ENCODE data around the gene PPP1CB.

PPP1CB gene

GRCh38 chr2:28766070-28766469 lies 14.4 kb downstream of the PPP1CB start (continued):
- TF ChIP-seq RARB (CRISPR knock-in tag; IDR thresholded peaks at IDR 0.05), result no peak

GRCh38 chr2:28767337-28767736 lies 15.7 kb downstream of the PPP1CB start:
- TF ChIP-seq, protein P1, sequence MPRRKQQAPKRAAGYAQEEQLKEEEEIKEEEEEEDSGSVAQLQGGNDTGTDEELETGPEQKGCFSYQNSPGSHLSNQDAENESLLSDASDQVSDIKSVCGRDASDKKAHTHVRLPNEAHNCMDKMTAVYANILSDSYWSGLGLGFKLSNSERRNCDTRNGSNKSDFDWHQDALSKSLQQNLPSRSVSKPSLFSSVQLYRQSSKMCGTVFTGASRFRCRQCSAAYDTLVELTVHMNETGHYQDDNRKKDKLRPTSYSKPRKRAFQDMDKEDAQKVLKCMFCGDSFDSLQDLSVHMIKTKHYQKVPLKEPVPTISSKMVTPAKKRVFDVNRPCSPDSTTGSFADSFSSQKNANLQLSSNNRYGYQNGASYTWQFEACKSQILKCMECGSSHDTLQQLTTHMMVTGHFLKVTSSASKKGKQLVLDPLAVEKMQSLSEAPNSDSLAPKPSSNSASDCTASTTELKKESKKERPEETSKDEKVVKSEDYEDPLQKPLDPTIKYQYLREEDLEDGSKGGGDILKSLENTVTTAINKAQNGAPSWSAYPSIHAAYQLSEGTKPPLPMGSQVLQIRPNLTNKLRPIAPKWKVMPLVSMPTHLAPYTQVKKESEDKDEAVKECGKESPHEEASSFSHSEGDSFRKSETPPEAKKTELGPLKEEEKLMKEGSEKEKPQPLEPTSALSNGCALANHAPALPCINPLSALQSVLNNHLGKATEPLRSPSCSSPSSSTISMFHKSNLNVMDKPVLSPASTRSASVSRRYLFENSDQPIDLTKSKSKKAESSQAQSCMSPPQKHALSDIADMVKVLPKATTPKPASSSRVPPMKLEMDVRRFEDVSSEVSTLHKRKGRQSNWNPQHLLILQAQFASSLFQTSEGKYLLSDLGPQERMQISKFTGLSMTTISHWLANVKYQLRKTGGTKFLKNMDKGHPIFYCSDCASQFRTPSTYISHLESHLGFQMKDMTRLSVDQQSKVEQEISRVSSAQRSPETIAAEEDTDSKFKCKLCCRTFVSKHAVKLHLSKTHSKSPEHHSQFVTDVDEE (CRISPR knock-in tag; IDR thresholded peaks at IDR 0.05), result no peak
- TF ChIP-seq, protein P2, sequence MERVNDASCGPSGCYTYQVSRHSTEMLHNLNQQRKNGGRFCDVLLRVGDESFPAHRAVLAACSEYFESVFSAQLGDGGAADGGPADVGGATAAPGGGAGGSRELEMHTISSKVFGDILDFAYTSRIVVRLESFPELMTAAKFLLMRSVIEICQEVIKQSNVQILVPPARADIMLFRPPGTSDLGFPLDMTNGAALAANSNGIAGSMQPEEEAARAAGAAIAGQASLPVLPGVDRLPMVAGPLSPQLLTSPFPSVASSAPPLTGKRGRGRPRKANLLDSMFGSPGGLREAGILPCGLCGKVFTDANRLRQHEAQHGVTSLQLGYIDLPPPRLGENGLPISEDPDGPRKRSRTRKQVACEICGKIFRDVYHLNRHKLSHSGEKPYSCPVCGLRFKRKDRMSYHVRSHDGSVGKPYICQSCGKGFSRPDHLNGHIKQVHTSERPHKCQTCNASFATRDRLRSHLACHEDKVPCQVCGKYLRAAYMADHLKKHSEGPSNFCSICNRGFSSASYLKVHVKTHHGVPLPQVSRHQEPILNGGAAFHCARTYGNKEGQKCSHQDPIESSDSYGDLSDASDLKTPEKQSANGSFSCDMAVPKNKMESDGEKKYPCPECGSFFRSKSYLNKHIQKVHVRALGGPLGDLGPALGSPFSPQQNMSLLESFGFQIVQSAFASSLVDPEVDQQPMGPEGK (CRISPR knock-in tag; IDR thresholded peaks at IDR 0.05; ENCODE audit: borderline replicate concordance), result no peak
- TF ChIP-seq SNAI2 (CRISPR knock-in tag; IDR thresholded peaks at IDR 0.05), result no peak
- no peak for ATAC-seq

- TF ChIP-seq, protein P3, sequence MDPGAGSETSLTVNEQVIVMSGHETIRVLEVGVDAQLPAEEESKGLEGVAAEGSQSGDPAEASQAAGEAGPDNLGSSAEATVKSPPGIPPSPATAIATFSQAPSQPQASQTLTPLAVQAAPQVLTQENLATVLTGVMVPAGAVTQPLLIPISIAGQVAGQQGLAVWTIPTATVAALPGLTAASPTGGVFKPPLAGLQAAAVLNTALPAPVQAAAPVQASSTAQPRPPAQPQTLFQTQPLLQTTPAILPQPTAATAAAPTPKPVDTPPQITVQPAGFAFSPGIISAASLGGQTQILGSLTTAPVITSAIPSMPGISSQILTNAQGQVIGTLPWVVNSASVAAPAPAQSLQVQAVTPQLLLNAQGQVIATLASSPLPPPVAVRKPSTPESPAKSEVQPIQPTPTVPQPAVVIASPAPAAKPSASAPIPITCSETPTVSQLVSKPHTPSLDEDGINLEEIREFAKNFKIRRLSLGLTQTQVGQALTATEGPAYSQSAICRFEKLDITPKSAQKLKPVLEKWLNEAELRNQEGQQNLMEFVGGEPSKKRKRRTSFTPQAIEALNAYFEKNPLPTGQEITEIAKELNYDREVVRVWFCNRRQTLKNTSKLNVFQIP (CRISPR knock-in tag; IDR thresholded peaks at IDR 0.05; ENCODE audit: borderline replicate concordance, low read depth), result no peak
- TF ChIP-seq CREB5 (CRISPR knock-in tag; IDR thresholded peaks at IDR 0.05; ENCODE audit: low read depth) (no peak), ESRRG (CRISPR knock-in tag; IDR thresholded peaks at IDR 0.05) (no peak), RARB (CRISPR knock-in tag; IDR thresholded peaks at IDR 0.05) (no peak), ZNF565 (CRISPR knock-in tag; conservative IDR thresholded peaks at IDR 0.05; ENCODE audit: low read depth) (no peak), ISL1 (CRISPR knock-in tag; IDR thresholded peaks at IDR 0.05) (no peak), BACH2 (CRISPR knock-in tag; IDR thresholded peaks at IDR 0.05; ENCODE audit: borderline replicate concordance) (no peak), ZFP3 (CRISPR knock-in tag; IDR thresholded peaks at IDR 0.05) (no peak), PPARA (CRISPR knock-in tag; IDR thresholded peaks at IDR 0.05; ENCODE audit: borderline replicate concordance) (no peak), CSDC2 (CRISPR knock-in tag; IDR thresholded peaks at IDR 0.05) (no peak), GLIS3 (CRISPR knock-in tag; IDR thresholded peaks at IDR 0.05) (no peak), CSRNP3 (CRISPR knock-in tag; IDR thresholded peaks at IDR 0.05) (no peak)
- TF ChIP-seq, protein P1 (CRISPR knock-in tag; IDR thresholded peaks at IDR 0.05), result no peak
- TF ChIP-seq, protein P2 (CRISPR knock-in tag; IDR thresholded peaks at IDR 0.05; ENCODE audit: borderline replicate concordance), result no peak
- ATAC-seq, result no peak
Measured at GRCh38 chr2:28768422-28768821, 16.8 kb downstream of the PPP1CB start.

Measured in SK-N-SH treated with all-trans-retinoic acid at 6 μM for 48 hours (cell line).